ENCODE results near the gene ZC3H12C. TPM values are rescaled to one million over a fixed set of nuclear protein-coding genes. Genes with fewer than 3 reads are reported as not detected.
"Not testable (repeated sequence)": the region's sequence is repeated elsewhere in the genome, so short reads cannot be mapped to it uniquely, and the experiment has no call there.

The ZC3H12C gene
- total and polyA plus RNA-seq, 4 donors: 1.1 to 17.9 (median 9.6) TPM

- Histone ChIP-seq H3K9me3 (ENCODE audit: control insufficient read depth, low read length) (no peaks in the 10 kb centered on the region), H3K27ac (ENCODE audit: low read depth in 1 of 2, low read length in 2 of 2) (no peak overlapping the region), H3K27me3 (ENCODE audit: control insufficient read depth in 1 of 2, insufficient read depth in 2 of 2, low read length in 1 of 2) (no peaks in the 10 kb centered on the region), H3K36me3 (ENCODE audit: control insufficient read depth in 1 of 2, insufficient read depth in 2 of 2, low read length in 1 of 2) (no peaks in the 10 kb centered on the region), H3K4me1 (ENCODE audit: control insufficient read depth in 1 of 2, insufficient read depth in 2 of 2, low read length in 2 of 2) (no peaks in the 10 kb centered on the region), H3K4me3 (ENCODE audit: low read length in 2 of 2) (no peak overlapping the region)
- ATAC-seq (ENCODE audit: low FRiP score) (no peak), DNase-seq (no peak)
- 92 to 95% methylated on average over 9 of the region's 9 CpGs for WGBS, 2 donors
- intact Hi-C loops (cut with DNase I): loop anchor here in 1 of 2 donors (10.0 kb wide), 1 partner anchor 242 kb away; no protein-coding TSS in a partner anchor
Measured at GRCh38 chr11:110196884-110197420, 103.8 kb downstream of the ZC3H12C start.

- Histone ChIP-seq H3K27me3 (ENCODE audit: control insufficient read depth in 1 of 2, insufficient read depth in 2 of 2, low read length in 1 of 2) (no peaks in the 10 kb centered on the region), H3K36me3 (ENCODE audit: control insufficient read depth in 1 of 2, insufficient read depth in 2 of 2, low read length in 1 of 2) (no peaks in the 10 kb centered on the region), H3K9me3 (ENCODE audit: control insufficient read depth, low read length) (no peaks in the 10 kb centered on the region), H3K4me3 (ENCODE audit: low read length in 2 of 2) (no peak overlapping the region), H3K4me1 (ENCODE audit: control insufficient read depth in 1 of 2, insufficient read depth in 2 of 2, low read length in 2 of 2) (no peaks in the 10 kb centered on the region), H3K27ac (ENCODE audit: low read depth in 1 of 2, low read length in 2 of 2) (no peak overlapping the region)
- intact Hi-C loops (cut with DNase I): loop anchor here in 1 of 2 donors (10.0 kb wide), 1 partner anchor 243 kb away; no protein-coding TSS in a partner anchor
- 94 to 97% methylated on average over 9 of the region's 9 CpGs for WGBS, 2 donors
- DNase-seq: no peak
- no peak for ATAC-seq (ENCODE audit: low FRiP score)
Measured at GRCh38 chr11:110198031-110198729, 105.0 kb downstream of the ZC3H12C start.

- Histone ChIP-seq H3K4me1 (ENCODE audit: control insufficient read depth in 1 of 2, insufficient read depth in 2 of 2, low read length in 2 of 2) (no peaks in the 10 kb centered on the region), H3K27ac (ENCODE audit: low read depth in 1 of 2, low read length in 2 of 2) (no peak overlapping the region), H3K36me3 (ENCODE audit: control insufficient read depth in 1 of 2, insufficient read depth in 2 of 2, low read length in 1 of 2) (no peaks in the 10 kb centered on the region), H3K9me3 (ENCODE audit: control insufficient read depth, low read length) (no peaks in the 10 kb centered on the region), H3K27me3 (ENCODE audit: control insufficient read depth in 1 of 2, insufficient read depth in 2 of 2, low read length in 1 of 2) (no peaks in the 10 kb centered on the region), H3K4me3 (ENCODE audit: low read length in 2 of 2) (no peak overlapping the region)
- no peak for ATAC-seq (ENCODE audit: low FRiP score)
- intact Hi-C loops (cut with DNase I): loop anchor here in 1 of 2 donors (10.0 kb wide), 1 partner anchor 245 kb away; no protein-coding TSS in a partner anchor
- no peak for DNase-seq
- WGBS, 2 donors: 77 to 84% methylated on average over 4 of the region's 4 CpGs
Measured at GRCh38 chr11:110199184-110199981, 106.2 kb downstream of the ZC3H12C start.

- ATAC-seq (ENCODE audit: low FRiP score) (no peak), DNase-seq (no peak)
- Histone ChIP-seq H3K4me3 (ENCODE audit: low read length in 2 of 2) (no peak overlapping the region), H3K27me3 (ENCODE audit: control insufficient read depth in 1 of 2, insufficient read depth in 2 of 2, low read length in 1 of 2) (no peaks in the 10 kb centered on the region), H3K36me3 (ENCODE audit: control insufficient read depth in 1 of 2, insufficient read depth in 2 of 2, low read length in 1 of 2) (no peaks in the 10 kb centered on the region), H3K9me3 (ENCODE audit: control insufficient read depth, low read length) (no peaks in the 10 kb centered on the region), H3K27ac (ENCODE audit: low read depth in 1 of 2, low read length in 2 of 2) (no peak overlapping the region), H3K4me1 (ENCODE audit: control insufficient read depth in 1 of 2, insufficient read depth in 2 of 2, low read length in 2 of 2) (no peaks in the 10 kb centered on the region)
- 85% methylated on average over 6 of the region's 6 CpGs for WGBS, 2 donors
- intact Hi-C loops (cut with DNase I): loop anchor here (2.0 to 10.0 kb wide), 3 partner anchors 177 to 1245 kb away; no protein-coding TSS in a partner anchor
Measured at GRCh38 chr11:110200241-110200640, 107.0 kb downstream of the ZC3H12C start.

GRCh38 chr11:110200836-110201235 is 107.6 kb downstream of the ZC3H12C start:
- H3K27ac ChIP-seq (ENCODE audit: low read depth in 1 of 2, low read length in 2 of 2): no peak overlapping the region
- intact Hi-C loops (cut with DNase I): loop anchor here (2.0 to 10.0 kb wide), 3 partner anchors 176 to 1244 kb away; no protein-coding TSS in a partner anchor
- WGBS, 2 donors: 87 to 88% methylated on average over 10 of the region's 10 CpGs
- no peaks in the 10 kb centered on the region for H3K9me3 ChIP-seq (ENCODE audit: control insufficient read depth, low read length)
- H3K36me3 ChIP-seq (ENCODE audit: control insufficient read depth in 1 of 2, insufficient read depth in 2 of 2, low read length in 1 of 2): no peaks in the 10 kb centered on the region
- ATAC-seq (ENCODE audit: low FRiP score) (no peak), DNase-seq (no peak)
- H3K4me3 ChIP-seq (ENCODE audit: low read length in 2 of 2): no peak overlapping the region
- no peaks in the 10 kb centered on the region for H3K27me3 ChIP-seq (ENCODE audit: control insufficient read depth in 1 of 2, insufficient read depth in 2 of 2, low read length in 1 of 2)
- no peaks in the 10 kb centered on the region for H3K4me1 ChIP-seq (ENCODE audit: control insufficient read depth in 1 of 2, insufficient read depth in 2 of 2, low read length in 2 of 2)

GRCh38 chr11:110207123-110207522 is 113.9 kb downstream of the ZC3H12C start:
- Histone ChIP-seq H3K36me3 (ENCODE audit: control insufficient read depth in 1 of 2, insufficient read depth in 2 of 2, low read length in 1 of 2) (no peaks in the 10 kb centered on the region), H3K27ac (ENCODE audit: low read depth in 1 of 2, low read length in 2 of 2) (no peak overlapping the region), H3K4me3 (ENCODE audit: low read length in 2 of 2) (no peak overlapping the region), H3K27me3 (ENCODE audit: control insufficient read depth in 1 of 2, insufficient read depth in 2 of 2, low read length in 1 of 2) (no peaks in the 10 kb centered on the region), H3K4me1 (ENCODE audit: control insufficient read depth in 1 of 2, insufficient read depth in 2 of 2, low read length in 2 of 2) (no peaks in the 10 kb centered on the region), H3K9me3 (ENCODE audit: control insufficient read depth, low read length) (no peaks in the 10 kb centered on the region)
- 94 to 98% methylated on average over 6 of the region's 6 CpGs for WGBS, 2 donors
- intact Hi-C loops (cut with DNase I): loop anchor here in 1 of 2 donors (10.0 kb wide), 1 partner anchor 1238 kb away; no protein-coding TSS in a partner anchor
- ATAC-seq (ENCODE audit: low FRiP score): no peak
- DNase-seq: no peak

GRCh38 chr11:110208678-110209312 is 115.6 kb downstream of the ZC3H12C start:
- H3K4me3 ChIP-seq (ENCODE audit: low read length in 2 of 2); H3K36me3 ChIP-seq (ENCODE audit: control insufficient read depth in 1 of 2, insufficient read depth in 2 of 2, low read length in 1 of 2): not testable (repeated sequence)
- intact Hi-C loops (cut with DNase I): loop anchor here in 1 of 2 donors (10.0 kb wide), 1 partner anchor 1236 kb away; no protein-coding TSS in a partner anchor

GRCh38 chr11:110209313-110209694 is 116.1 kb downstream of the ZC3H12C start:
- not testable (repeated sequence) for DNase-seq; ATAC-seq (ENCODE audit: low FRiP score); H3K4me1 ChIP-seq (ENCODE audit: control insufficient read depth in 1 of 2, insufficient read depth in 2 of 2, low read length in 2 of 2); H3K27me3 ChIP-seq (ENCODE audit: control insufficient read depth in 1 of 2, insufficient read depth in 2 of 2, low read length in 1 of 2); H3K27ac ChIP-seq (ENCODE audit: low read depth in 1 of 2, low read length in 2 of 2); H3K36me3 ChIP-seq (ENCODE audit: control insufficient read depth in 1 of 2, insufficient read depth in 2 of 2, low read length in 1 of 2); H3K4me3 ChIP-seq (ENCODE audit: low read length in 2 of 2); H3K9me3 ChIP-seq (ENCODE audit: control insufficient read depth, low read length)
- 0 to 13% methylated on average over 3 to 9 of the region's 14 CpGs for WGBS, 2 donors
- intact Hi-C loops (cut with DNase I): loop anchor here in 1 of 2 donors (10.0 kb wide), 1 partner anchor 1235 kb away; no protein-coding TSS in a partner anchor

More at GRCh38 chr11:110208678-110209312, 115.6 kb downstream of the ZC3H12C start:
- H3K27me3 ChIP-seq (ENCODE audit: control insufficient read depth in 1 of 2, insufficient read depth in 2 of 2, low read length in 1 of 2); H3K9me3 ChIP-seq (ENCODE audit: control insufficient read depth, low read length); DNase-seq; H3K4me1 ChIP-seq (ENCODE audit: control insufficient read depth in 1 of 2, insufficient read depth in 2 of 2, low read length in 2 of 2); ATAC-seq (ENCODE audit: low FRiP score); H3K27ac ChIP-seq (ENCODE audit: low read depth in 1 of 2, low read length in 2 of 2): not testable (repeated sequence)
- WGBS, 2 donors: 59 to 60% methylated on average over 20 to 29 of the region's 29 CpGs

Data from aorta (tissue), 5 donors.